Measurements from ENCODE around the gene DNAJA3.

DNAJA3 gene

DNA sequence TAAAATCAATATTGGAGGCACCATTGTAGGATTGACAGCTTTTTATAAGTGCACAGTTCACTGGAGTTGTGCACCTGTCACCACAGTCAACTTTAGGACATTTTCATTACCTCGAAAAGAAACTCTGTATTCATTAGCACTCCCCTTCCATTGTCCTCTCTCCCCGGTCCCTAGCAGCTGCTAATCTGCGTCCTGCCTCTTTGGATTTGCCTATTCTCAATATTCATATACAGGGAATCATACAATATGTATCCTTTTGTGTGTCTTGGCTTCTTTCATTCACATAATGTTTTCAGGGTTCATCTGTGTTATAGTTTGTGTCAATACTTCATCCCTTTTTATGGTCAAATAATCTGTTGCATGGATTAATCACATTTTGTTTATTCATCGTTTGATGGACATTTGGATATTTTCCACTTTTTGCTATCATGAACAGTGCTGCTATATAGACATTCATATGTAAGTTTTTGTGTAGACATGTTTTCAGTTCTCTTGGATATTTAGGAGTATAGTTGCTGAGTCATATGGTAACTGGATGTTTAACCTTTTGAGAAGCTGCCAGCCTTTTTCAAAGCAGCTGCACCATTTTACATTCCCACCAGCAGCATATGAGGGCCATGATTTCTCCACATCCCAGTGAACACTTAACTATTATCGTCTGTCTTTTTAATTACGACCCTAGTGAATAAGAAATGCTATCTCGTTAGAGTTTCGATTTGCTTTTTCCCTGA, 9.8 kb downstream of the DNAJA3 start:
- Histone ChIP-seq H3F3A (ENCODE audit: insufficient read depth) (no peaks in the 10 kb centered on the region), H3K27ac (ENCODE audit: low read depth, low read length) (no peak overlapping the region), H3K27me3 (ENCODE audit: low read length) (no peaks in the 10 kb centered on the region), H3K9me3 (ENCODE audit: insufficient read depth, low read length) (no peaks in the 10 kb centered on the region), H3K79me2 (ENCODE audit: insufficient read depth, low read length) (peaks cover 38% of the 10 kb centered on the region), H4K20me1 (ENCODE audit: low read depth, low read length) (no peaks in the 10 kb centered on the region), H3K4me3 (ENCODE audit: insufficient read depth, low read length, poor library complexity, severe bottlenecking) (no peak overlapping the region), H3K36me3 (ENCODE audit: low read length) (peaks cover 24% of the 10 kb centered on the region), H2AFZ (ENCODE audit: low read depth, low read length, severe bottlenecking) (no peak overlapping the region), H3K9me2 (replicated peaks; ENCODE audit: insufficient read depth, low read length) (no peaks in the 10 kb centered on the region), H3K9ac (ENCODE audit: low read length) (no peak overlapping the region), H3K4me2 (ENCODE audit: low read depth, low read length, poor library complexity, severe bottlenecking) (no peak overlapping the region)
- TF ChIP-seq EZH2phosphoT487 (conservative IDR thresholded peaks at IDR 0.05; ENCODE audit: low read length) = no peak
- TF ChIP-seq, protein P1, sequence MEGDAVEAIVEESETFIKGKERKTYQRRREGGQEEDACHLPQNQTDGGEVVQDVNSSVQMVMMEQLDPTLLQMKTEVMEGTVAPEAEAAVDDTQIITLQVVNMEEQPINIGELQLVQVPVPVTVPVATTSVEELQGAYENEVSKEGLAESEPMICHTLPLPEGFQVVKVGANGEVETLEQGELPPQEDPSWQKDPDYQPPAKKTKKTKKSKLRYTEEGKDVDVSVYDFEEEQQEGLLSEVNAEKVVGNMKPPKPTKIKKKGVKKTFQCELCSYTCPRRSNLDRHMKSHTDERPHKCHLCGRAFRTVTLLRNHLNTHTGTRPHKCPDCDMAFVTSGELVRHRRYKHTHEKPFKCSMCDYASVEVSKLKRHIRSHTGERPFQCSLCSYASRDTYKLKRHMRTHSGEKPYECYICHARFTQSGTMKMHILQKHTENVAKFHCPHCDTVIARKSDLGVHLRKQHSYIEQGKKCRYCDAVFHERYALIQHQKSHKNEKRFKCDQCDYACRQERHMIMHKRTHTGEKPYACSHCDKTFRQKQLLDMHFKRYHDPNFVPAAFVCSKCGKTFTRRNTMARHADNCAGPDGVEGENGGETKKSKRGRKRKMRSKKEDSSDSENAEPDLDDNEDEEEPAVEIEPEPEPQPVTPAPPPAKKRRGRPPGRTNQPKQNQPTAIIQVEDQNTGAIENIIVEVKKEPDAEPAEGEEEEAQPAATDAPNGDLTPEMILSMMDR (IDR thresholded peaks at IDR 0.05; ENCODE audit: insufficient read depth, low read length, poor library complexity, severe bottlenecking) = no peak

DNA sequence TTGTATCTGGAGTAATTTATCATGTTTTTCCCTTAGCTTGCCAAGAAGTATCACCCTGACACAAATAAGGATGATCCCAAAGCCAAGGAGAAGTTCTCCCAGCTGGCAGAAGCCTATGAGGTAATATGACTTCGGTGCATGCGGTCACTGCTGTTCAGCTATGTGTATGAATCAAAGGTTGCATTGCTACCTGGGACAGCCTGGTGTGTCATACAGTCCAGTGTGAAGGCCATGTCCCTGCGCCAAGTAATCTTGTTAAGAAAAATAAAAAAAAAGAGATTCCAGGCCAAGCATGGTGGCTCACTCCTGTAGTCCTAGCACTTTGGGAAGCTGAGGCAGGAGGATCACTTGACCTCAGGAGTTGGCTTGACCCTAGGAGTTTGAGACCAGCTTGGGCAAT, 11.7 kb downstream of the DNAJA3 start:
- TF ChIP-seq EZH2phosphoT487 (conservative IDR thresholded peaks at IDR 0.05; ENCODE audit: low read length) = no peak
- TF ChIP-seq, protein P1 (IDR thresholded peaks at IDR 0.05; ENCODE audit: insufficient read depth, low read length, poor library complexity, severe bottlenecking) = no peak
- Histone ChIP-seq H3K79me2 (ENCODE audit: insufficient read depth, low read length) (peaks cover 20% of the 10 kb centered on the region), H3K9ac (ENCODE audit: low read length) (no peak overlapping the region), H3K27me3 (ENCODE audit: low read length) (no peaks in the 10 kb centered on the region), H3F3A (ENCODE audit: insufficient read depth) (no peaks in the 10 kb centered on the region), H2AFZ (ENCODE audit: low read depth, low read length, severe bottlenecking) (no peak overlapping the region), H4K20me1 (ENCODE audit: low read depth, low read length) (no peaks in the 10 kb centered on the region), H3K27ac (ENCODE audit: low read depth, low read length) (no peak overlapping the region), H3K36me3 (ENCODE audit: low read length) (peaks cover 32% of the 10 kb centered on the region), H3K4me3 (ENCODE audit: insufficient read depth, low read length, poor library complexity, severe bottlenecking) (no peak overlapping the region), H3K9me3 (ENCODE audit: insufficient read depth, low read length) (no peaks in the 10 kb centered on the region), H3K9me2 (replicated peaks; ENCODE audit: insufficient read depth, low read length) (no peaks in the 10 kb centered on the region), H3K4me2 (ENCODE audit: low read depth, low read length, poor library complexity, severe bottlenecking) (no peak overlapping the region)

DNA sequence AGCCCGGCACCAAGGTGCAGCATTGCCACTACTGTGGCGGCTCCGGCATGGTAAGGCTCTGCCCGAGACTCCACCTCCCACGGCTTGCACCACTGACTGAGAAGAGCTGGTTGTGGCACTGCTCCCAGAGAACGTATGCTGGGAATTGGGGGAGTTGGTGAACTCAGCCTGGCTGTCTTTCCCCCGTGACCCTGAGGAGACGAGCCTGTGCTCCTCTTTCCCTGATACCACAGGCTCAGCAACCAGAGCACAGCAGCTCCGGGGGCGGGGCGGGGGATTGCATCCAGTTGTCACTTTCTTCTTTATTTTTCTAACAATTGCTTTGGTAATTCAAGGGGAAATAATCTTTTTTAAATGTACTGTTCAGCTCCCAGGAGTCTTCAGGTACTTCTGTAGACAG, 16.7 kb downstream of the DNAJA3 start:
- no peak overlapping the region for H3K9ac ChIP-seq (ENCODE audit: low read length)
- H2AFZ ChIP-seq (ENCODE audit: low read depth, low read length, severe bottlenecking) = no peak overlapping the region
- H3K9me3 ChIP-seq (ENCODE audit: insufficient read depth, low read length) = no peaks in the 10 kb centered on the region
- H3K9me2 ChIP-seq (replicated peaks; ENCODE audit: insufficient read depth, low read length) = no peaks in the 10 kb centered on the region
- H3K36me3 ChIP-seq (ENCODE audit: low read length) = peaks cover 26% of the 10 kb centered on the region
- H3F3A ChIP-seq (ENCODE audit: insufficient read depth) = no peaks in the 10 kb centered on the region
- no peaks in the 10 kb centered on the region for H4K20me1 ChIP-seq (ENCODE audit: low read depth, low read length)
- TF ChIP-seq EZH2phosphoT487 (conservative IDR thresholded peaks at IDR 0.05; ENCODE audit: low read length) = no peak
- TF ChIP-seq, protein P1 (IDR thresholded peaks at IDR 0.05; ENCODE audit: insufficient read depth, low read length, poor library complexity, severe bottlenecking) = no peak
- no peak overlapping the region for H3K27ac ChIP-seq (ENCODE audit: low read depth, low read length)
- H3K79me2 ChIP-seq (ENCODE audit: insufficient read depth, low read length) = no peaks in the 10 kb centered on the region
- H3K27me3 ChIP-seq (ENCODE audit: low read length) = no peaks in the 10 kb centered on the region
- H3K4me2 ChIP-seq (ENCODE audit: low read depth, low read length, poor library complexity, severe bottlenecking) = no peak overlapping the region
- no peak overlapping the region for H3K4me3 ChIP-seq (ENCODE audit: insufficient read depth, low read length, poor library complexity, severe bottlenecking)
